Amygdala (tissue), 56 donors: ENCODE measurements around the gene MSI1.

Experiments used
- DNase-seq, 56 donors: peaks; one replicate each; lab custom pipeline; 2025; lab: John Stamatoyannopoulos, UW

MSI1 gene

GRCh38 chr12:120378036-120378435 lies 9.1 kb upstream of the MSI1 start:
- peak in 1 of 56 donors; percentile 5 for DNase-seq

DNA sequence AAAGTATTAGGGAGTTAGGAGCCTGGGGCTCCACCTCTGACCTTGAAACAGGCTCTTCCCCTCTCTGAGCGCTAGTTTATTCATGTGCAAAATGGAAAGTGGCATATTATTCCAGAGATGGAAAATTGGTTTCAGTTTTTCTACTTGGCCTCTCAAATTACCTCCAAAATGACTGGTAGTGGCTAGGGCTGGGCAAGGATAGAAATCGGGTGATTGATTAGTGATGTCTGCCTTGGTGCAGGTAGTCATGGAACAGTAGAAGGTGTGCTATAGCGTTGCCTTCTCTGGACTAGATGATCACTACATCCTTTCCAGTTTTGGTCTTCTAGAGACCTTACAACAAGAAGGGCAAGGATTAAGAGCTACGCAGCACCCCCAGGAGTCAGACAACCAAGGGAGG lies 8.6 kb upstream of the MSI1 start:
- no peak for DNase-seq

- no peak for DNase-seq
Observed at GRCh38 chr12:120376934-120377572, 8.1 kb upstream of the MSI1 start.

DNA sequence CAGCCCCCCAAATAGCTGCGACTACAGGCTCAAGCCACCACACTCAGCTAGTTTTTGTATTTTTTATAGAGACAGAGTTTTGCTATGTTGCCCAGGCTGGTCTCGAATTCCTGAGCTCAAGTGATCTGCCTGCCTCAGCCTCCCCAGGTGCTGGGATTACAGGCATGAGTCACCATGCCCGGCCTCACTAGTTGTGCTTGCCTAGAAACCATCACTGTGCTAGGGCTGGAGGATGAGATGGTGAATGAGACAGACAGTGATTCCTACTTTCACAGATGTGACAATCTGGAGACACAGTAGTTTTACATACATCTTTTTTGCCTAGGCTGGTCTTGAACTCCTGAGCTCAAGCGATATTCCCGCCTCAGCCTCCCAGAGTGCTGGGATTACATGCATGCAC lies 7.5 kb upstream of the MSI1 start:
- DNase-seq = no peak

GRCh38 chr12:120376009-120376408 lies 7.0 kb upstream of the MSI1 start:
- no peak for DNase-seq

GRCh38 chr12:120373683-120374082 lies 4.7 kb upstream of the MSI1 start:
- DNase-seq = no peak

GRCh38 chr12:120370343-120371243 lies 1.6 kb upstream of the MSI1 start:
- DNase-seq = no peak

- DNase-seq = no peak
Observed at GRCh38 chr12:120369603-120370342, 809 bp upstream of the MSI1 start.

DNA sequence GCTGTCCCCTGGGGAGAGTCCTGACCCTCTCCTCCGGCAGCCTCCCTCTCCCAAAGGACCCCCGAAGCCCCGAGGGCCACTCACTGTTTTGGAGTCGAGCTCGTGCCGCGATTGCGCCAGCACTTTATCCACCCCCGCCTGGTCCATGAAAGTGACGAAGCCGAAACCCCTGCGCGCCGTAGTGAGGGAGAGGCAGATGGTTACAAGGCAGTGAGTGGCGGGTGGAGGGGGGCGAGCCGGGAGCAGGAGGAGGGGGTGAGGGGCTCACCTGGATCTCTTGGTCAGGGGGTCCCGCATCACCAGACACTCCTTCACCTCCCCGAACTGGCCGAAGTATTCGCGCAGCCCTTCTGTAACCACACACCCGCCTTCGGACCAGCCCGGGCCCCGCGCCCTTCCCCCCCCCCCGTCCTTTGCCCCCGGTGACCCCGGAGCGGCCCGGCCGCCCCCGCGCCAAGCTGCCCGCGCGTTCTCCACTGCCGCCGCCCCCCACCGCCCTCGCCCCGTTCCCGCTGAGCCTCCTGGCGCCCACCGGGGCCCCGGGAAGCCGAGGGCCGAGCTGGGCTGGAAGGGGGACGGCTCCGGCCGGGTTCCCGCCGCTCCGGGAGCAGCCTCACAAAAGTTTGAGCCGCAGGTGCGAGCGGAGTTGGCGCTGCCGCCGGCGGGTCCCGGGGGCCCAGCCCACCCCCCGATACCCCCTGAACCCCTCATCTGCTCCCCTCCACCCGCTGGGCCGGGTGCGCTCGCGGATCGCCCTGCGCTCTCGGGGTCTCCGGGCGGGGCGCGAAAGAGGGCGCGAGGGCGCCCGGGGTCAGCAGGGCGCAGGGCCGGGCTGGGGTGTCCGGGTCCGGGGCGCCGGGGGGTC lies 808 bp downstream of the MSI1 start:
- DNase-seq = peak in 3 of 56 donors; percentile 11 to 50 (median 22)

- DNase-seq = peak in 4 of 56 donors; percentile 13 to 50 (median 20)
Observed at GRCh38 chr12:120367233-120367923, 1.6 kb downstream of the MSI1 start.

GRCh38 chr12:120366845-120367232 lies 2.1 kb downstream of the MSI1 start:
- peak in 3 of 56 donors; percentile 15 to 20 (median 17) for DNase-seq

- peak in 1 of 56 donors; percentile 23 for DNase-seq
Observed at GRCh38 chr12:120366341-120366705, 2.6 kb downstream of the MSI1 start.

GRCh38 chr12:120365675-120366340 lies 3.2 kb downstream of the MSI1 start:
- DNase-seq = peak in 17 of 56 donors; percentile 2 to 52 (median 21)

GRCh38 chr12:120364487-120364886 lies 4.5 kb downstream of the MSI1 start:
- DNase-seq = no peak

DNA sequence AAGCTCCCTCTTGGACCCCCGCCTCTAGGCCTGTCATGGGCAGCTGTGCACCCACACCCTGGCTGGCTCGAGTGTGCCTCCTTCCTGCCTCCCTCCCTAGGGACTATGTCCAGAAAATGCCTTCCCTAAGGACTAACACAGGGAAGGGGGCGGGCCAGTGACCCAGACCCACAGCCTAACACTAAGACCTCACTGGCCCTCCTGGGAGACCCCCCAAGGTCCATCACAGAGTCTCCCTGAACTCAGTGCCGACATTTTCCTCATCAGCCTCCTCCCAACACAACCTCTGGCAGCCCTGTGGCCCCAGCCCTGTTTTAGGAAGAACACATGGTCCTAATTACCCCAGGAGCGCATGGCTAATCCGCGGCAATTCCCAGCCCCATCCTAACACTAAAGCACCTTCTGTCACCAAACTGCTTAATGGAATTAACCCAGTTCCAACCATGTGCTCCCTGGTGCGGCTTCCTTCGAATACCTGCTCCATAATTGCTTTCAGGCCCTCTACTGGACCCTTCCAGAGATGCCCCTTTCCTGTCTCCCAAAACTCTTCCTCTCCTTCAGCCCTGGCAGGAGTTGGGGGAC lies 5.6 kb downstream of the MSI1 start:
- no peak for DNase-seq

DNA sequence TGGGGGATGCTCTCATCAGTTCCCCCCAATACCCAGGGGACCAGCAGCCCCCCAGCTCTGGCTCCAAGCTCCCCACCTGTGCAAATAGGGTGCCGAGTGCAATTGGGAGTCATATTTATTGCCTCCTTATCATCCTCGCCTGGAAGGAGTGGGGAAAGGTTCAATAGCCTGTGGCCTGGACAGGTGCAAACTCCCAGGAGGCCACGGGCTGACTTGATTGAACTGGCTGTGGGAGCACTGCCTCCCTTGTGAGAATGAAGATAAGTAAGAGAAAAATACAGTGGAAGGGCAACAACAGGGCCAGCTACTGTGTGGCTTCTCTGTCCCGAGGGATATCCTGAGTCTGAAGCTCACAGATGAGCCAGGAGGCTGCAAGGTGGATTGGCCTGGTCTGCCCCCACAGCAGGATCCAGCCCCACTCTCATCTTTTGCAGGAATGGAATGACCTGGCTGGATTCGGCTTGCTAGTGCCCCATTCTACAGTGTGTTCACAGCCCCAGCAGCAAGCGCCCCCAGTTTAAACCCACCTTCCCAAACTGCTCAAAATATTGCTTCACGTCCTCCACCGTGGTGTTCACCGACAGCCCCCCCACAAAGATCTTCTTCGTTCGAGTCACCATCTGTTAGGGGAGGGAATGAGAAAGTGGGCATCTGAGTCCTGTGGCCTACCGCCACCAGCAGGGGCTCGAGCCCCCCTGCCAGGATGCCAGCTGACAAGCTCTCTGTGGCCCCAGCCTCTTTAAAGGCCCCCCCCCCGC lies 6.3 kb downstream of the MSI1 start:
- DNase-seq = no peak

DNA sequence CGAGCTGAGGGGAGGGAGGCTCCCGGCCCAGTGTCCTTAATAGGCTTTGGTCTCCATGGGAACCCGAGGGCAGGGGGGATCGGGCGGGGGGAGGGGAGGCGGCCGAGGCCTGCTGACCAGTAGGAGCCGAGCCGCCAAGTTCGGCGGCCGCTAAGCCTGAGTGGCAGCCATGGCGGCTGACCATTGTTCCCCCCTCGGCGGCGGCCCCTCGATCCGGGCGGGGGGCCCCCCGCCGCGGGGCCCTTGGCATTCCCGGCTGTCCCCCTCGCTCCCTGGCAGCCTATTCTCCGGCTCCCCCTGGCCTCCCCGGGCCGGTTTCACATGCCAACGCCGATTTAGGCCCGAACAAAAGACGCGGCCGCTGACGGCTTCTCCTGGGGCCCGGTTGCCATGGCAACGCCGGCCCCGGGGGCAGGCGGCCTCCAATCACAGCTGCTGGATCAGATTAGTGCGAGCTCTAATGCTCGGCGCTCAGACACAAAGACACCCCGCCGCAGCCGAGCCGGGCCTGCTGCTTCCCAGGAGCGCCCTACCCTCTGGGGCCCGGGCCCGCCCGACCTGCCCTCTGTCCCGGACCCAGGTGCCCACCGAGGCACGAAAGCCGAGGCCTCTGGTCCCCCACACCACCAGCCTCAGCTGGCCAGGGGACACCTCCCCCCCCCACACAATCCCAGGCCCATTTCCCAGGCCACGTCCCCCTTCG lies 7.3 kb downstream of the MSI1 start:
- peak in 53 of 56 donors; percentile 19 to 93 (median 77) for DNase-seq
